GM21515 (cell line): ENCODE measurements around the gene GNG4.
"Not testable (repeated sequence)": the region's sequence is repeated elsewhere in the genome, so short reads cannot be mapped to it uniquely, and the experiment has no call there.

Experiments
- ATAC-seq: cut with Tn5 transposase; IDR thresholded peaks from one replicate; pipeline ENCODE4 v1.9.1; 2021; ENCODE audit not compliant: unreplicated experiment

Gene GNG4

GRCh38 chr1:235586992-235587391 lies 62.6 kb downstream of the GNG4 start:
- no peak for ATAC-seq

GRCh38 chr1:235586413-235586812 lies 63.2 kb downstream of the GNG4 start:
- ATAC-seq: no peak

- no peak for ATAC-seq
Observed at GRCh38 chr1:235584973-235585372, 64.6 kb downstream of the GNG4 start.

- ATAC-seq: no peak
Observed at GRCh38 chr1:235583511-235584001, 66.0 kb downstream of the GNG4 start.

GRCh38 chr1:235582130-235582529 lies 67.5 kb downstream of the GNG4 start:
- ATAC-seq: no peak

GRCh38 chr1:235579891-235580290 lies 69.7 kb downstream of the GNG4 start:
- ATAC-seq: no peak

- no peak for ATAC-seq
Observed at GRCh38 chr1:235575597-235575996, 74.0 kb downstream of the GNG4 start.

- no peak for ATAC-seq
Observed at GRCh38 chr1:235573880-235574279, 75.7 kb downstream of the GNG4 start.

GRCh38 chr1:235572971-235573370 lies 76.6 kb downstream of the GNG4 start:
- not testable (repeated sequence) for ATAC-seq

- no peak for ATAC-seq
Observed at GRCh38 chr1:235571482-235571881, 78.1 kb downstream of the GNG4 start.

GRCh38 chr1:235567812-235568503 lies 81.6 kb downstream of the GNG4 start:
- no peak for ATAC-seq

GRCh38 chr1:235566084-235566483 lies 83.5 kb downstream of the GNG4 start:
- no peak for ATAC-seq

GRCh38 chr1:235563513-235564061 lies 86.0 kb downstream of the GNG4 start:
- no peak for ATAC-seq

- ATAC-seq: no peak
Observed at GRCh38 chr1:235562589-235562988, 87.0 kb downstream of the GNG4 start.

GRCh38 chr1:235558621-235559169 lies 90.9 kb downstream of the GNG4 start:
- no peak for ATAC-seq

- no peak for ATAC-seq
Observed at GRCh38 chr1:235557495-235557894, 92.1 kb downstream of the GNG4 start.

- no peak for ATAC-seq
Observed at GRCh38 chr1:235556807-235557206, 92.8 kb downstream of the GNG4 start.

- ATAC-seq: no peak
Observed at GRCh38 chr1:235553112-235553551, 96.5 kb downstream of the GNG4 start.

GRCh38 chr1:235552146-235552716 lies 97.4 kb downstream of the GNG4 start:
- no peak for ATAC-seq

GRCh38 chr1:235549351-235550139 lies 100.0 kb downstream of the GNG4 start:
- ATAC-seq: no peak
